GM19324 (cell line): ENCODE measurements around the gene ADAMTS12.

ENCODE experiments used
- ATAC-seq: cut with Tn5 transposase; IDR thresholded peaks from one replicate; pipeline ENCODE4 v1.9.1; 2021; ENCODE audit warnings: mild to moderate bottlenecking, moderate library complexity; ENCODE audit not compliant: unreplicated experiment, low FRiP score

ADAMTS12 gene

DNA sequence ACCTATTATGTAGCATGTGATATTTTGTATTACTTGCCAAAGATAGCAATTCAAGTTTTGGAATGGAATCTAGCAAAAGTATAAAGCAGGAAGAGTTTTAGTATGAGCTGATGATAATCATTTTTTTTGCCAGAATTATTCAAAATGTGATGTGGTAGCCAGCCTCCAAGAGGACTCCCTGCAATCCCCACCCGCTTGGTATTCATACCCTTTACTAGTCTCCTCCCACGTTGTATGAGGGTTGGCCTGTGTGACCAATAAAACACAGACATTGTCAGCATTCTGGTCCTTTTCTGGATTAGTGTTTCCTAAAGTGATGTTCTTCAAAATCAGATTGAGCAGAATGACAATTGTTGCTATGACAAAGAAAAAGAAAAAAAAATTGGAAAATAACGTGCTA, 387.2 kb downstream of the ADAMTS12 start:
- no peak for ATAC-seq

DNA sequence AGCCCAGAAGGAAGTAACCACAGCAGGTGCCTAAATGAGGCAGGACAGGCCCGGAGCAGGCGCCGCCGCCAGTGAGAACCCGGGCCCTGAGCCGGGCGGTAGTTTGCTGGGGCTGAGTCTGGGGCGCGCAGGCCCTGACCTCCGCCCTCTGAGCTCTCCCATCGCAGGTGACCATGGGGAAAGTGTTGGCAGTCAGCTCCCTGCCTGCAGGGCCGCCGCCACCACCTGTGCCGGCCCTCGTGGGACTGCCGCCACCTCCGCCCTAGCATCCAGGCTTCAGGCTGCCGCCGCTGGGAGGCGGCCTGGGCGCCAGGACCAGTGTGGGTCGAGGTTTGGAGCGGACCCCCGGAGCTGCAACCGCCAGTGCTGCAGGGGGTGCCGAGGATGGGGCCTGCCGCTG, 389.9 kb downstream of the ADAMTS12 start:
- no peak for ATAC-seq

DNA sequence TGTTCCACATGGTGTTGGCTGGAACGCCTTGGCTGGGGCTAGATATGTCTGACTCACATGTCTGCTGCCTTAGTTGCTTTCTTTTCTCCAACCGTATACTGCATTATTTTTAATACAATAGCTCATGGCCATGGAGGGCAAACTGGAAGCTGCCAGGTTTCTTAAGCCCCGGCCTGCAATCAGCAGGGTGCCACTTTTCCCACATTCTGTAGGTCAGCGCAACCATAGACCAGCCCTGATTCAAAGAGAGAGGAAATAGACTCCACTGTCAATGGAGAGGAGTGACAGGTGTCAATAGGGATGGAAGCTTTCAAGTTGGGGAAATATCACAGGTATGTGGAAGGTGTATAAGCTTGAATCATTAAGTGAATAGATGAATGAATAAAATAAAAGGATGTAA, 390.5 kb downstream of the ADAMTS12 start:
- no peak for ATAC-seq

DNA sequence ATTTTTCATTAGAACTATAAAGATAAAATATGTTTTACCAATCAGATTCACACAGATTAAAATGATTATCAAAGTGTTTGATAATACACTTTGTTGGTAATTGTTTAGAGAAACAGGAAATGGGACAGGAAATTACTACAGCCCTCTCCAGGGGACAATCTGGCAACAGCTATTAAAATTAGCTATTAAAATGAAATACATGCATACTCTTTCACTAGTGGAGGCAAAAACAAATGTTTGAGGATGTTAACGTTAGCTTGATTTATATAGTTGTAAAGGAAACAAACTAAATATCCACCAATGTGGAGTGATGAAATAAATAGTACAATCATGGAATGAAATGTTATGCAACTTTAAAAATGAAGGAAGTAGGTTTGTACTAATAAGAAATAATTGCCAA, 397.3 kb downstream of the ADAMTS12 start:
- ATAC-seq, result no peak

DNA sequence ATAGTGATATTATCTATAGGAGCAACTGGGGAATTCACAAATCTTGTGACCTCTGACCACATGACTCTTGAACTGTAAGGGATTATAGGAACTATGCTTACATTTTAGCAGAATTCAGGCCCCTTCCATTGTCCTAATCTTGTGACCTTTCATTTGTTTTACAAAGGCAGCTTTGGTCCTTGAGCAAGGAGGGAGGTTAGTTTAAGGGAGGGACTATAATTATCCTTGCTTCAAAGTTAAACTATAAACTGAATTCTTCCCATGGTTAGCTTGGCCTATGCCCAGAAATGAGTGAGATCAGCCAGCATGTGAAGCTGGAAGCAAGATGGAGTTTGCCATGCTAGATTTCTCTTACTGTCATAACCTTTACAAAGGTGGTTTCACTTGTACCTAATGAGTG, 399.8 kb downstream of the ADAMTS12 start:
- no peak for ATAC-seq

DNA sequence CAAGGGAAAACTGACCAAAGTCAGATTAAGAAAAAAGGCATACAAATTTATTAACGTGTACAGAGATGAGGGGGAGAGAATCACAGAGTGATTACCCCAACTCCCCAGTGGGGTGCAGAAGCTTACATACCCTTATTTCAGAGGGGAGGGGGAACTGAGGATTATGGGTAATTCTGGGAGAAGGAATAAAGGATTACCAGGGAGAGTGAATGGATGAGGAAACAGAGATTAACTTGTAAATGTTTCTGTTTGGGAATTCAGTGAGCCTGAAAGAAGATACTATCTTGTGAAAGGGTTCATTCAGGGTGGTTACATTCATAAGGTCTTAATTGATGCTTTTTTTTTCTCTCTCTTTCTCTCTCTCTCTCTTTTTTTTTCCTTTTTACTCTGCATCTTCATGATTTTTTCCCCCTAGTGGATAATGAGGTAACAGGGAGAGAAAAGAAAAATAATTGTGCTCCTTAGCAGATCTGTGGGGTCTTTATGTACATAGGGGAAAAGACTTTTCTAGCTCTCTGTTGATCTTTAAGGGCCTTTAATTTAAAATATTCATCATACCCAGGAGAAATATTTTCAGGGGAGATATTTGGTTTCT, 401.6 kb downstream of the ADAMTS12 start:
- ATAC-seq, result no peak

DNA sequence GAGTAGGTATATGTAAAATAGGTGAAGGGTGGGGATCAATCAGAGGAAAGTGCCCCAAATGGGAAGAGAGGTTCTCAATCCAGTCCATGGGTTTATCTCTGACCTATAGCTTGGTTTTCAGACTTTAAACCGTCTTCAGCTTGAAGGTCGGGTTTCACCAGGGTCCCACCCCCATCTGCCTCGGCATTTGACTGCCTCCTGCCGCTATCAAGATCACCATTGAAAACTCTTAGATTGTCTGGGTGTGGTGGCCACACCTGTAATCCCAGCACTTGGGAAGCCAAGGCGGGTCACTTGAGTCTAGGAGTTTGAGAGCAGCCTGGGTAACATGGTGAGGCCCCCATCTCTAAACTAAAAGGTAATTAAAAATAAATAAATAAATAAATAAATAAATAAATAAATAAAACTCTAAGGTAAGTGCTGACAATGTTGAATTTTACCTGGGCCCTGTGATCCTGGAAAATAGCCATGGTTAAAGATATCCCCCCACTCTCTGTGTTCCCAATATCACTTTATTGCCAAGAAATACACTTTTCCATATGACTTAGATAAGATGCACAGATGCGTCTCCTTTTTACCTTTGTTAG, 402.2 kb downstream of the ADAMTS12 start:
- no peak for ATAC-seq

DNA sequence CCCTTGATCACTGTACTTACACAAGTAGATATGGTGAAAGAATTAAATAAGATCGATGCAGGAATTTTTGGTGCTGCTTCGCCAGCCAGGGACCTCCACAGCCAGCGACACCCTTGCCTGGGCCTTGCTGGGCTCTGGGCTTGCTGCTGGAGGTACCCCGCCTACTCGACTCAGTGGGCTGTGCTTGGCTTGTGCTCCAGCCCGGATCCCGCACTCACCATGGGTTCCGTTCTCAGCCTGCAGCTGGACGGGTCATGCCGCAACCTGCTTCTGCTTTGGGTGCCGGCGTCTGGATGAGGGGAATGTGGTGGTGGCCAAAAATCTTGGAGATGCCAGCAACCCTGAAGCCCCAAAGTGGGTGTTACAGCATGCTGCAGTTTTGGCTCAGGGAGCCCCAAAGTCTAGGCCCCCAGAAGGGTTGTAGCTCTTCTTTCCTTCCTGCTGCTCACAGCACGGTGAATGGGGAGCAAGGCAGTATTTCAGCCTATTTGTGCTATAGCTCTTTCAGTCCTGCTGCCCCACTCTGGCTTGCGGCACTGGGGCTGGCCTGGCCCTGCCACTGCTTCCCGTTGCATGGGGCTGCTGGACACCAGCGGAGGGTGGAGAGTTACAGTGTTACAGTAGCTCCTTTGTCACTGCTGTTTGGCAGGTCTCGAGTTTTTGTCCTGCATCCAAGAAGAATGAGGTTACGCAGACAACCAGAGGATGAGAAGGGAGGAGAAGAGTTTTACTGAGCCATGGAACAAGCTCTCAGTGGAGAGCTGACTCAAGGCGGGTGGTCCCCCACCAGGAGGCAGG, 403.0 kb downstream of the ADAMTS12 start:
- no peak for ATAC-seq

DNA sequence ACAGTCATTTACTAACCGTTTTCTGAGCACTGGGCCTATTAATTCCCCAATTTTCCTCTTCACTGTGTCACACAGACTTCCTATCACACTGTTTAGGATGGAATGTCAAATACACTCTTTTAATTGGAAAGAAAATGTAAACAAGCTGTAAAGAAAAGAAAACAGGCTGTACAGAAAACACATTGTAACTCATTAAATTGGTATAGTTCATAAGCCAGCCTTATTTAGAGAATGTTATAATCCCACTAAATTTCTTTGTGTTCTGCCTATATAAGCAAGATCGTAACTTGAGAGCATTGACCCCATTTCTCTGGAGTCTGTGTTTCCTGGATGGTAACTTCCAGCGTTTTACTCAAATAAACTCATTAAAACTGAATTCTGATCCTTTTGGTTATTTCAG, 404.6 kb downstream of the ADAMTS12 start:
- ATAC-seq, result no peak

DNA sequence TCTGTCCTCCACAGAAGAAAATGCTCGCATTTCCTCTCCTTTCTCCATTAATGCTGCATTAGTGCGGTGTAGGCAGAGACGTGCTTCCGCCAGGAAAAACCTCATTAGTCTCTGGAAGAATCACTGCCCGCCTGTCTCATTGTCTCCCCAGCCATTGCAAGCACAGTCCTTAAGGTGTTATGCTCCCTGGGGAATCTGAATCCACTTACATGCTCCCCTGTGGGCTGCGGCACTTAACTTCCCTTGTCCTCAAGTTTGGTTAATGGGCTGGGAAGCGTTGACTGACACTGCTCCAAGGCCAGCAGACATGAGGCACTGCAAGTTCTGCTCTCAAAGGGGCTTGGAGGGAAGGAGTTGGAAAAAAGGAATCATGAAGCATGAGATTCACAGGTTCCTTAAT, 409.5 kb downstream of the ADAMTS12 start:
- no peak for ATAC-seq

DNA sequence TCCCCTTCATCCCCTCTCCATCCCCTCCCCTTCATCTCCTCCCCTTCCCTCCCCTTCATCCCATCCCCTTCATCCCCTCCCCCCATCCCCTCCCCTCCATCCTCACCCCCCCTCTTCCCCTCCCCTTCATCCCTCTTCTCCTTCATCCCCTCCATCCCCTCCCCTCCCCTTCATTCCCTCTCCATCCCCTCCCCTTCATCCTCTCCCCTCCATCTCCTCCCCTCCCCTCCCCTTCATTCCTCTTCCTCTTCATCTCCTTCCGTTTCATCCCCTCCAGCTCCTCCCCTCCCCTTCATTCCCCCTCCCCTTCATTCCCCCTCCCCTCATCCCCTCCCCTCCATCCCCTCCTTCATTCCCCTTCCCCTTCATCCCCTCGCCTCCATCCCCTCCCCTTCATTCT, 410.9 kb downstream of the ADAMTS12 start:
- ATAC-seq, result no peak

DNA sequence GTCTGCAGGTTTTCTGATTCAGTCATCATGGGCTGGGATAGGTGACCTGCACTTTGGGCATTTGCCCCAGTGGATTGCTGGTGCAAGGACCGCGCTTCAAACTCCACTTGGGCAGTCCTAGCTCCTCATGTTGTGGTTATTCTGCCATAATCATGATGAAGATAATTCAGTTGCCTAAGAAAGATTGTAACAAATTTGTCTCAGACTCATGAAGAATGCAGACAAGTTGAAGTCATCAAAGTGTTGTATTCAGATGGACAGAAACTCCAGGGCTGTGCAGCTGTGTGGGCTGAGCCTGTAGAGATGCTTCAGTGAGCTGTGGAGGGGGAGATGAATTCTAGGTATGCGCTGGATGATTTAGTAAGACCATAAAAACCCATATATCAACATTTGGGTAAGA, 412.5 kb downstream of the ADAMTS12 start:
- ATAC-seq, result no peak

DNA sequence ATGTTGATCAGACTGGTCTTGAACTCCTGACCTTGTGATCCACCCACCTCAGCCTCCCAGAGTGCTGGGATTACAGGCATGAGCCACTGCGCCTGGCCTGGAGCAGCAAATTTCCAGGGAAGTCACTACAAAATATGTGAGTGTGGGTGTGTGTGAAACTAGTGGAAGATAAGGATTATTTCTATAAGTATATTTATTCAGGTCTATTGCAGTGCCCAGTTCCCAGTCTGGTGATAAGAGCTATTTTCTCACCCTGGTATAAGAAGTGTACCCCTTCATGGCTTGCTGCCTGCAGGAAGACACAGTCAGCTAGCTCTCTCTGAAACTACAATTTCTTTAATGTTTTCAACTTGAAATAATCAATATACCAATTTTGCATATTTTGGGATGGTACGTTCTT, 414.0 kb downstream of the ADAMTS12 start:
- ATAC-seq, result no peak

DNA sequence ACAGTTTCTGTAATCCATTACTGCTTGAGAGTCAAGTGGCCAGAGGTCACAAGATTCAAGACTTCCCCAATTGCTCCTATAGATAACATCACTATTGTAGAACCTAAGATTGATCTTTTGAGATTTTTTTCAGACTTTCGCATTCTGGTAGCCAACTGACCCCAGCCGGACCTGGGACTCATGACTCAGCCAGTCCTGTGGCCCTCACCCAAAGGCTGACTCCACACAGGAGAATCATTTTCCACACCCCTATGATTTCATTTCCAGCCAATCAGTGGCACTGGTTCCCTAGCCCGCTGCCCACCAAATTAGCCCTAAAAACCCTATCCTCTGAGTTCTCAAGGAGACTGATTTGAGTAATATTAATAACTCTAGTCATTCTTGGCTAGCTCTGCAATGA, 414.8 kb downstream of the ADAMTS12 start:
- ATAC-seq, result no peak

DNA sequence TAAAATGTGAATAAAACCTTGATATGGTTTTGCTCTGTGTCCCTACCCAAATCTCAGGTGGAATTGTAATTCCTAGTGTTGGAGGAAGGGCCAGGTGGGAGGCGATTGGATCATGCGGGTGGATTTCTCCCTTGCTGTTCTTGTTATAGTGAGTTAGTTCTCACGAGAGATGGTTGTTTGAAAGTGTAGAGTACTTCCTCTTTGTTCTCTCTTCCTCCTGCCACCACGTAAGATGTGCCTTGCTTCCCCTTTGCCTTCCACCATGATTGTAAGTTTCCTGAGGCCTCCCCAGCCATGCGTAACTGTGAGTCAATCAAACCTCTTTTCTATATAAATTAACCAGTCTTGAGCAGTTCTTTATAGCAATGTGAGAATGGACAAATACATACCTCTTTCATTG, 416.1 kb downstream of the ADAMTS12 start:
- ATAC-seq, result no peak

DNA sequence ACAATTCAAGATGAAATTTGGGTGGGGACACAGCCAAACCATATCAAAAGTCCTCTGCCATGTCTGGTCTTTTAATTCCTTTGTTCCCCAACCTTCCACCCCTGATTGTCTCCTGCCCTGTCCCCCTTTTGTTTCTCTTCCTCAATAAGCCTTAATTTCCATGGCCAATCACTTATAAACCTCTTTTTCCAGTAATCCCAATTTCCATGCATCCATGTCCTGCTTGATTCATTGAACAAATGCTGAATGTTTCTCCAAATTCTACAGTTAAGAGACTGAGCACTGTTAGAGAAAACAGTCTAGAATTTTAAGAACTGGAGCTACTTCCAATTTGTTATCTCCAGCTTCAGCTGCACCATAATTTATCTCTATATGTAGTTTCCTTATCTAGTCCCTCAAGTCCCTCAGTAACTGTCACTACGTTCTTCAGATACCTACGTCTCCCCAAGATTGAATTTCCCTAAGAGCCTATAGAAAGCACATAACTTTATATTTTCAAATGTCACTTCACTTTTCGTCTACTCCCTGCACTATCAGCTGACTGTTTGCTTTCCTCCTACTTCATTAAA, 416.8 kb downstream of the ADAMTS12 start:
- no peak for ATAC-seq

DNA sequence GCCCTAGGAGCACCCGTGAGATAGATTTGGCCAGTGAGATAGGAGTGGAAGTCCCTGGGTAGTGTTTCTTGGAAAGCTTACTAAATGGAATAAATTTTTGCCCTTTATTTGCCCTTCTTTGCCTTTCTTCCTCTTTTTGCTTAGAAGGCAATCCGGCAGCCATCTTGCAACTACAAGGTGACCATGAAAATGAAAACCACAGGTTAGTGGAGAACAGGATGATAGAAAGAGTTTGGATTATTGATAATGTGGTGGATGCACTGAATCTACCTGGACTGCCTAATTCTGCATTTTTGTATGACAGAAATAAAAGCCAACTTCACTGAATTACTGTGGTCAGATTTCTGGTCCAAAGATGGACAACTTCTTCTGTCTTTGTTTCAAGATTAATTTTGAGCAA, 417.8 kb downstream of the ADAMTS12 start:
- no peak for ATAC-seq
